Measurements from ENCODE around the gene LRRC73. TPM values are rescaled to one million over a fixed set of nuclear protein-coding genes. Genes with fewer than 3 reads are reported as not detected.
"Not testable (repeated sequence)": the region's sequence is repeated elsewhere in the genome, so short reads cannot be mapped to it uniquely, and the experiment has no call there.

Gene LRRC73
- total RNA-seq, 2 donors from 2014 or later = 0.12 to 0.48 TPM

DNA sequence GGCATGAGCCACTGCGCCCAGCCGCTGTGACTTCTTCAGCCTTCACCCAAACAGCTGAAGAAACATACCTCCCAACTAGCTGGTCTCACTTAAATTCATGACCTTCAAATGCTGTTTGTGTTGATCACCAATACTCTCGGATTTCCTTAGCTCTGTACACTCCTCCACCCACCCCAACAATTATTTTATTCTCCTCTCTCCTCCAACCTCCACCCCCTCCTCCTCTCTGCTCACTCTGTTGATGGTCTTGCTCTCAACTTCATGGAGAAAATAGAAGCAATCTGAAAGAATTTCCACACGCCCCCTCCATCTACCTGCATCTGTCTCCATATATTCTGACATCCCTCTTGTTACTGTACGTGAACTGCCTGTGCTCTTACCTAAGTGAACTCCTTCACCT lies 48.2 kb downstream of the LRRC73 start:
- ATAC-seq (no peak), DNase-seq (ENCODE audit: low spot score in 2 of 2) (no peak)
- Mint-ChIP-seq H3K36me3 (peaks cover 0 to 2% of the 10 kb centered on the region in 2 donors), H3K9me3 (peaks cover 0 to 1% of the 10 kb centered on the region in 2 donors), H3K27ac (no peak overlapping the region)

DNA sequence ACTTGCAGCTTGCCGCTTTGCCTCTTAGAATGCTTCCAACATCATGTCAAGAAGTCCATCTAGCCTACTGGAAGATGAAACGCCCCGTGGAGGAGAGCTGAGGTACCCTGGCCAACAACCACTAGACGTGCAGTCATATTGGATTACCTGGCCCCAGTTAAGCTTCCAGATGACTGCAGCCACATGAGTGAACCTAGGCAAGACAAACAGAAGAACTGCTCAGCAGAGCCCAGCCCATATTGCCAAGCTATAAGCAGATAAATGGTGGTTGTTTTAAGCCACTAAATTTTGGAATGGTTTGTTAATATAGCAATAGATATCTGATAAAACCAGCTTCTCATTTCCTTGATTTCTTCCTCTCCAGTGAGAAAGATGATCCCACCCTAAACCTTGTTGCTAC lies 50.1 kb downstream of the LRRC73 start:
- H3K27ac Mint-ChIP-seq = no peak overlapping the region
- ATAC-seq (no peak), DNase-seq (ENCODE audit: low spot score in 2 of 2) (no peak)
- peaks cover 0 to 4% of the 10 kb centered on the region in 2 donors for H3K9me3 Mint-ChIP-seq
- peaks cover 0 to 6% of the 10 kb centered on the region in 2 donors for H3K36me3 Mint-ChIP-seq

DNA sequence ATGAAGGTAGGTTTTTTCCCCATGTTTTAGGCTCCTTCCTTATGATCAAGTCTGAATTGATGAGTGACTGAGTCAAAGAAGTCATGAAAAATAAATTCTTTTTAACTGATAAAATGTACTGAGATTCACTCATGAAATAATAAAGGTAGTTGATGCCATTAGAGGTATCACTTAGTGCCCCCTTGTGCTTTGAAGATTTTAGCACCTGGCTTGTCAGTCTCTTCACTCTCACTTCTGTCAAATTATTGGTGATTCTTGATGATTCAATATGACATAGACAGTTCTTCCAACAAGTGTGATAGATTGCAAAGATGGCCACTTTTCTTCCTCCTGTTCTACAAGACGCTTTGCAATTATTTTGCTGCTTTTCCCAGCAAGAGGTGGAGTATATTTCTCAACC lies 50.6 kb downstream of the LRRC73 start:
- no peak overlapping the region for H3K27ac Mint-ChIP-seq
- ATAC-seq (no peak), DNase-seq (ENCODE audit: low spot score in 2 of 2) (no peak)
- H3K9me3 Mint-ChIP-seq = peaks cover 0 to 4% of the 10 kb centered on the region in 2 donors
- H3K36me3 Mint-ChIP-seq = peaks cover 0 to 6% of the 10 kb centered on the region in 2 donors

DNA sequence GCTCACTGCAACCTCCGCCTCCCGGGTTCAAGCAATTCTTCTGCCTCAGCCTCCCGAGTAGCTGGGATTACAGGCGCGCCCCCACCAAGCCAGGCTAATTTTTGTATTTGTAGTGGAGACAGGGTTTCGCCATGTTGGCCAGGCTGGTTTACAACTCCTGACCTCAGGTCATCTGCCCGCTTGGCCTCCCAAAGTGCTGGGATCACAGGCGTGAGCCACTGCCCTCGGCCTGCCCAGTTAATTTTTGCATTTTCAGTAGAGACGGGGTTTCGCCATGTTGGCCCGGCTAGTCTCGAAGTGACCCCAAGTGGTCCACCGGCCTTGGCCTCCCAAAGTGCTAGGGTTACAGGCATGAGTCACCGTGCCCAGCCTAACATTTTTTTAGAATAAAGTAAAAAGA lies 52.0 kb downstream of the LRRC73 start:
- not testable (repeated sequence) for DNase-seq (ENCODE audit: low spot score in 2 of 2); H3K9me3 Mint-ChIP-seq; H3K27ac Mint-ChIP-seq; ATAC-seq; H3K36me3 Mint-ChIP-seq

DNA sequence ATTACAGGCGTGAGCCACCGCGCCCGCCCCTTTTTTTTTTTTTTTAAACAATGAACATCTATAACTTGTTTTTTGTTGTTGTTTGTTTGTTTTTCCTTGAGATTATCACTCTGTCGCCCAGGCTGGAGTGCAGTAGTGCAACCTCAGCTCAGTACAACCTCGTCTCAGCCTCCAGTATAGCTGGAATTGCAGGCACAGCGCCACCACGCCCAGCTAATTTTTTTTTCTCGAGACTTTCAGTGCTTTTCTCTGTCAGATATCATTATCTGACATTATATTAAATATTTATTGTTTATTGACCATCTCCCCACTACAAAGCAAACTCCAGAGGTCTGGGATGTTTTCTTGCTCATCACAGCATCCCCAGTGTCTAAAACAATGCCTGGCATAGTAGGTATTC lies 52.5 kb downstream of the LRRC73 start:
- Mint-ChIP-seq H3K36me3 (peaks cover 0 to 6% of the 10 kb centered on the region in 2 donors), H3K27ac (no peak overlapping the region), H3K9me3 (peaks cover 0 to 4% of the 10 kb centered on the region in 2 donors)
- no peak for DNase-seq (ENCODE audit: low spot score in 2 of 2)
- ATAC-seq = no peak

Other genes with a start within 250 kb of the LRRC73 start
- not detected for gene SLC22A7, start 212.1 kb downstream of the LRRC73 start, total RNA-seq
- gene CRIP3, start 201.5 kb downstream of the LRRC73 start, total RNA-seq = 1 to 10 TPM; 4.2 to 6.4 TPM
- 10 to 100 TPM; 10.8 to 12.2 TPM for gene ZNF318, start 140.7 kb downstream of the LRRC73 start, total RNA-seq
- 10 to 100 TPM; 30.2 to 46.2 TPM for gene ABCC10, start 82.8 kb downstream of the LRRC73 start, total RNA-seq
- 1 to 10 TPM in 1 of 2 donors, under 1 TPM in 1; 0.18 to 3.4 TPM for gene DLK2, start 54.8 kb downstream of the LRRC73 start, total RNA-seq
- gene TJAP1, start 32.8 kb downstream of the LRRC73 start, total RNA-seq = 10 to 100 TPM; 23.0 to 35.0 TPM
- gene YIPF3, start 6.6 kb upstream of the LRRC73 start, total RNA-seq = 10 to 100 TPM; 40.7 to 49.1 TPM
- 10 to 100 TPM; 34.2 to 57.1 TPM for gene POLR1C, start 6.7 kb upstream of the LRRC73 start, total RNA-seq
- 100 to 1,000 TPM; 109 to 110 TPM for gene XPO5, start 65.7 kb upstream of the LRRC73 start, total RNA-seq
- 100 to 1,000 TPM in 1 of 2 donors, 10 to 100 TPM in 1; 46.2 to 101 TPM for gene POLH, start 65.8 kb upstream of the LRRC73 start, total RNA-seq
- gene GTPBP2, start 118.9 kb upstream of the LRRC73 start, total RNA-seq = 10 to 100 TPM; 84.1 to 85.8 TPM
- 10 to 100 TPM; 38.4 to 38.7 TPM for gene MAD2L1BP, start 125.5 kb upstream of the LRRC73 start, total RNA-seq
- gene RSPH9, start 134.7 kb upstream of the LRRC73 start, total RNA-seq = under 1 TPM; 0.09 to 0.21 TPM
- 10 to 100 TPM; 37.8 to 51.5 TPM for gene MRPS18A, start 177.4 kb upstream of the LRRC73 start, total RNA-seq

All from activated naive CD4-positive, alpha-beta T cell treated with anti-CD3 and anti-CD28 coated beads, Interleukin-2, amount 50 U/mL, for 72 hours (primary cell).